ENCODE data around the gene SYS1.

GRCh38 chr20:45410887-45411286, 47.9 kb downstream of the SYS1 start:
- no peak for TF ChIP-seq CTCF (IDR thresholded peaks at IDR 0.05; ENCODE audit: low read depth, low read length, poor library complexity, severe bottlenecking)
- TF ChIP-seq EZH2phosphoT487 (IDR thresholded peaks at IDR 0.05; ENCODE audit: borderline replicate concordance, low read length): no peak
